ENCODE results near the gene MUS81. TPM values are rescaled to one million over a fixed set of nuclear protein-coding genes. Genes with fewer than 3 reads are reported as not detected.

The MUS81 gene
- total and polyA plus RNA-seq, 2 of the 13 experiments (the other 11 are each of a cell fraction or from before 2014, with no cell fraction given) = 25.6 to 30.2 TPM

DNA sequence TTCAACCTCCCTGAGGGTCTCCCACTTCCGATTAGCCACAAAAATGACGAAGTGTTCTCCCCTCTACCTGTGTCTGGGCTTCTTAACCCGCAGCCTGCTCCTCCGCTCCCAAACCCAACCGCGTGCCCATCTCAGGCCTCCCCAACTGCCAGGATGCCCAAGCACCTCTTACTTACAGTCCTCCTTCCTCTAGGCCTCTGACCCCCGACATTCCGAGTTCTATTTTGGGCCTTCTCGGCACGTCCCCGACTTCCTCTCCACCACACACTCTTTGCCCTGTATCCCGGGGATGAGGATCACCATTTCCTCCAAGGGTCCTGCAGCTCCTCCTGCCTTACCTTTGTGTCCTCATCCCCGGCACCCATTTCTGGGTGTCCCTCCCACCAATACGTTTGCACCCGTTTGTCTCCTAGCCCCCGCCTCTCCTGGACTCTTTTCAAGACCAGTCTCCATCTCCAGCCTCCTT, 388 bp upstream of the MUS81 start (continued):
- TF ChIP-seq, protein P1, sequence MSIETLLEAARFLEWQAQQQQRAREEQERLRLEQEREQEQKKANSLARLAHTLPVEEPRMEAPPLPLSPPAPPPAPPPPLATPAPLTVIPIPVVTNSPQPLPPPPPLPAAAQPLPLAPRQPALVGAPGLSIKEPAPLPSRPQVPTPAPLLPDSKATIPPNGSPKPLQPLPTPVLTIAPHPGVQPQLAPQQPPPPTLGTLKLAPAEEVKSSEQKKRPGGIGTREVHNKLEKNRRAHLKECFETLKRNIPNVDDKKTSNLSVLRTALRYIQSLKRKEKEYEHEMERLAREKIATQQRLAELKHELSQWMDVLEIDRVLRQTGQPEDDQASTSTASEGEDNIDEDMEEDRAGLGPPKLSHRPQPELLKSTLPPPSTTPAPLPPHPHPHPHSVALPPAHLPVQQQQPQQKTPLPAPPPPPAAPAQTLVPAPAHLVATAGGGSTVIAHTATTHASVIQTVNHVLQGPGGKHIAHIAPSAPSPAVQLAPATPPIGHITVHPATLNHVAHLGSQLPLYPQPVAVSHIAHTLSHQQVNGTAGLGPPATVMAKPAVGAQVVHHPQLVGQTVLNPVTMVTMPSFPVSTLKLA (IDR thresholded peaks at IDR 0.05) = no peak
- peak in 1 of 2 experiments; percentile 74; a peak in 1 of 4 replicates for TF ChIP-seq EP300 (IDR thresholded peaks at IDR 0.05; ENCODE audit: low read depth in 2 of 2, low read length in 2 of 2)
- no peak for TF ChIP-seq EP300 (CRISPR knock-in tag; IDR thresholded peaks at IDR 0.05; ENCODE audit: borderline replicate concordance)
- TF ChIP-seq ZNF891 (CRISPR knock-in tag; IDR thresholded peaks at IDR 0.05) = no peak
- TF ChIP-seq ZNF207 (IDR thresholded peaks at IDR 0.05; ENCODE audit: borderline replicate concordance) = no peak
- peak; percentile 9; the same call in 1 of the 2 replicates for TF ChIP-seq ZNF747 (CRISPR knock-in tag; IDR thresholded peaks at IDR 0.05; ENCODE audit: borderline replicate concordance)
- TF ChIP-seq, protein P2, sequence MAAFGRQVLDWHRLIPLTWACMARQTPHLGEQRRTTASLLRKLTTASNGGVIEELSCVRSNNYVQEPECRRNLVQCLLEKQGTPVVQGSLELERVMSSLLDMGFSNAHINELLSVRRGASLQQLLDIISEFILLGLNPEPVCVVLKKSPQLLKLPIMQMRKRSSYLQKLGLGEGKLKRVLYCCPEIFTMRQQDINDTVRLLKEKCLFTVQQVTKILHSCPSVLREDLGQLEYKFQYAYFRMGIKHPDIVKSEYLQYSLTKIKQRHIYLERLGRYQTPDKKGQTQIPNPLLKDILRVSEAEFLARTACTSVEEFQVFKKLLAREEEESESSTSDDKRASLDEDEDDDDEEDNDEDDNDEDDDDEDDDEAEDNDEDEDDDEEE (CRISPR knock-in tag; IDR thresholded peaks at IDR 0.05) = 0 out of 2 replicates have a peak, but pooled peaks have one; percentile 45
- no peak for TF ChIP-seq ZNF772 (CRISPR knock-in tag; IDR thresholded peaks at IDR 0.05)
- TF ChIP-seq ZNF570 (CRISPR knock-in tag; IDR thresholded peaks at IDR 0.05; ENCODE audit: borderline replicate concordance) = no peak
- TF ChIP-seq, protein P3, sequence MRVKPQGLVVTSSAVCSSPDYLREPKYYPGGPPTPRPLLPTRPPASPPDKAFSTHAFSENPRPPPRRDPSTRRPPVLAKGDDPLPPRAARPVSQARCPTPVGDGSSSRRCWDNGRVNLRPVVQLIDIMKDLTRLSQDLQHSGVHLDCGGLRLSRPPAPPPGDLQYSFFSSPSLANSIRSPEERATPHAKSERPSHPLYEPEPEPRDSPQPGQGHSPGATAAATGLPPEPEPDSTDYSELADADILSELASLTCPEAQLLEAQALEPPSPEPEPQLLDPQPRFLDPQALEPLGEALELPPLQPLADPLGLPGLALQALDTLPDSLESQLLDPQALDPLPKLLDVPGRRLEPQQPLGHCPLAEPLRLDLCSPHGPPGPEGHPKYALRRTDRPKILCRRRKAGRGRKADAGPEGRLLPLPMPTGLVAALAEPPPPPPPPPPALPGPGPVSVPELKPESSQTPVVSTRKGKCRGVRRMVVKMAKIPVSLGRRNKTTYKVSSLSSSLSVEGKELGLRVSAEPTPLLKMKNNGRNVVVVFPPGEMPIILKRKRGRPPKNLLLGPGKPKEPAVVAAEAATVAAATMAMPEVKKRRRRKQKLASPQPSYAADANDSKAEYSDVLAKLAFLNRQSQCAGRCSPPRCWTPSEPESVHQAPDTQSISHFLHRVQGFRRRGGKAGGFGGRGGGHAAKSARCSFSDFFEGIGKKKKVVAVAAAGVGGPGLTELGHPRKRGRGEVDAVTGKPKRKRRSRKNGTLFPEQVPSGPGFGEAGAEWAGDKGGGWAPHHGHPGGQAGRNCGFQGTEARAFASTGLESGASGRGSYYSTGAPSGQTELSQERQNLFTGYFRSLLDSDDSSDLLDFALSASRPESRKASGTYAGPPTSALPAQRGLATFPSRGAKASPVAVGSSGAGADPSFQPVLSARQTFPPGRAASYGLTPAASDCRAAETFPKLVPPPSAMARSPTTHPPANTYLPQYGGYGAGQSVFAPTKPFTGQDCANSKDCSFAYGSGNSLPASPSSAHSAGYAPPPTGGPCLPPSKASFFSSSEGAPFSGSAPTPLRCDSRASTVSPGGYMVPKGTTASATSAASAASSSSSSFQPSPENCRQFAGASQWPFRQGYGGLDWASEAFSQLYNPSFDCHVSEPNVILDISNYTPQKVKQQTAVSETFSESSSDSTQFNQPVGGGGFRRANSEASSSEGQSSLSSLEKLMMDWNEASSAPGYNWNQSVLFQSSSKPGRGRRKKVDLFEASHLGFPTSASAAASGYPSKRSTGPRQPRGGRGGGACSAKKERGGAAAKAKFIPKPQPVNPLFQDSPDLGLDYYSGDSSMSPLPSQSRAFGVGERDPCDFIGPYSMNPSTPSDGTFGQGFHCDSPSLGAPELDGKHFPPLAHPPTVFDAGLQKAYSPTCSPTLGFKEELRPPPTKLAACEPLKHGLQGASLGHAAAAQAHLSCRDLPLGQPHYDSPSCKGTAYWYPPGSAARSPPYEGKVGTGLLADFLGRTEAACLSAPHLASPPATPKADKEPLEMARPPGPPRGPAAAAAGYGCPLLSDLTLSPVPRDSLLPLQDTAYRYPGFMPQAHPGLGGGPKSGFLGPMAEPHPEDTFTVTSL (CRISPR knock-in tag; IDR thresholded peaks at IDR 0.05; ENCODE audit: borderline replicate concordance) = no peak
- no peak for TF ChIP-seq ZNF530 (CRISPR knock-in tag; IDR thresholded peaks at IDR 0.05; ENCODE audit: low read depth)
- TF ChIP-seq, protein P4, sequence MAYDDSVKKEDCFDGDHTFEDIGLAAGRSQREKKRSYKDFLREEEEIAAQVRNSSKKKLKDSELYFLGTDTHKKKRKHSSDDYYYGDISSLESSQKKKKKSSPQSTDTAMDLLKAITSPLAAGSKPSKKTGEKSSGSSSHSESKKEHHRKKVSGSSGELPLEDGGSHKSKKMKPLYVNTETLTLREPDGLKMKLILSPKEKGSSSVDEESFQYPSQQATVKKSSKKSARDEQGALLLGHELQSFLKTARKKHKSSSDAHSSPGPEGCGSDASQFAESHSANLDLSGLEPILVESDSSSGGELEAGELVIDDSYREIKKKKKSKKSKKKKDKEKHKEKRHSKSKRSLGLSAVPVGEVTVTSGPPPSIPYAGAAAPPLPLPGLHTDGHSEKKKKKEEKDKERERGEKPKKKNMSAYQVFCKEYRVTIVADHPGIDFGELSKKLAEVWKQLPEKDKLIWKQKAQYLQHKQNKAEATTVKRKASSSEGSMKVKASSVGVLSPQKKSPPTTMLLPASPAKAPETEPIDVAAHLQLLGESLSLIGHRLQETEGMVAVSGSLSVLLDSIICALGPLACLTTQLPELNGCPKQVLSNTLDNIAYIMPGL (CRISPR knock-in tag; IDR thresholded peaks at IDR 0.05; ENCODE audit: borderline replicate concordance in 1 of 2, low read depth in 1 of 2) = no peak
- TF ChIP-seq GTF2F1 (IDR thresholded peaks at IDR 0.05; ENCODE audit: low read length) = no peak
- TF ChIP-seq ZNF430 (CRISPR knock-in tag; IDR thresholded peaks at IDR 0.05) = 0 out of 2 replicates have a peak, but pooled peaks have one; percentile 55
- peak; percentile 79; the same call in 1 of the 2 replicates for TF ChIP-seq ZNF607 (CRISPR knock-in tag; IDR thresholded peaks at IDR 0.05; ENCODE audit: borderline replicate concordance)
- TF ChIP-seq, protein P5, sequence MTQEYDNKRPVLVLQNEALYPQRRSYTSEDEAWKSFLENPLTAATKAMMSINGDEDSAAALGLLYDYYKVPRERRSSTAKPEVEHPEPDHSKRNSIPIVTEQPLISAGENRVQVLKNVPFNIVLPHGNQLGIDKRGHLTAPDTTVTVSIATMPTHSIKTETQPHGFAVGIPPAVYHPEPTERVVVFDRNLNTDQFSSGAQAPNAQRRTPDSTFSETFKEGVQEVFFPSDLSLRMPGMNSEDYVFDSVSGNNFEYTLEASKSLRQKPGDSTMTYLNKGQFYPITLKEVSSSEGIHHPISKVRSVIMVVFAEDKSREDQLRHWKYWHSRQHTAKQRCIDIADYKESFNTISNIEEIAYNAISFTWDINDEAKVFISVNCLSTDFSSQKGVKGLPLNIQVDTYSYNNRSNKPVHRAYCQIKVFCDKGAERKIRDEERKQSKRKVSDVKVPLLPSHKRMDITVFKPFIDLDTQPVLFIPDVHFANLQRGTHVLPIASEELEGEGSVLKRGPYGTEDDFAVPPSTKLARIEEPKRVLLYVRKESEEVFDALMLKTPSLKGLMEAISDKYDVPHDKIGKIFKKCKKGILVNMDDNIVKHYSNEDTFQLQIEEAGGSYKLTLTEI (CRISPR knock-in tag; conservative IDR thresholded peaks at IDR 0.05) = no peak

Data from HepG2 (cell line).